GM21360 (cell line): ENCODE results near the gene ZDHHC14.

Experiments used
- ATAC-seq: cut with Tn5 transposase; IDR thresholded peaks from one replicate; pipeline ENCODE4 v1.9.1; 2021; ENCODE audit warnings: mild to moderate bottlenecking, moderate library complexity; ENCODE audit not compliant: unreplicated experiment

ZDHHC14 gene

GRCh38 chr6:157609556-157609955 is 228.6 kb downstream of the ZDHHC14 start:
- ATAC-seq = no peak

- no peak for ATAC-seq
Measured at GRCh38 chr6:157610451-157610999, 229.5 kb downstream of the ZDHHC14 start.

GRCh38 chr6:157611406-157611805 is 230.4 kb downstream of the ZDHHC14 start:
- no peak for ATAC-seq

GRCh38 chr6:157613011-157613522 is 232.1 kb downstream of the ZDHHC14 start:
- ATAC-seq = no peak

GRCh38 chr6:157614026-157614568 is 233.1 kb downstream of the ZDHHC14 start:
- no peak for ATAC-seq

- no peak for ATAC-seq
Measured at GRCh38 chr6:157615420-157615769, 234.4 kb downstream of the ZDHHC14 start.

- ATAC-seq = no peak
Measured at GRCh38 chr6:157615951-157616350, 235.0 kb downstream of the ZDHHC14 start.

GRCh38 chr6:157620944-157621343 is 240.0 kb downstream of the ZDHHC14 start:
- ATAC-seq = no peak

- ATAC-seq = no peak
Measured at GRCh38 chr6:157621406-157621805, 240.4 kb downstream of the ZDHHC14 start.

- no peak for ATAC-seq
Measured at GRCh38 chr6:157622427-157622826, 241.4 kb downstream of the ZDHHC14 start.

GRCh38 chr6:157625111-157625510 is 244.1 kb downstream of the ZDHHC14 start:
- no peak for ATAC-seq

- no peak for ATAC-seq
Measured at GRCh38 chr6:157625764-157626163, 244.8 kb downstream of the ZDHHC14 start.

- no peak for ATAC-seq
Measured at GRCh38 chr6:157627195-157627966, 246.4 kb downstream of the ZDHHC14 start.

- ATAC-seq = no peak
Measured at GRCh38 chr6:157628463-157628862, 247.5 kb downstream of the ZDHHC14 start.

- ATAC-seq = no peak
Measured at GRCh38 chr6:157629220-157629619, 248.2 kb downstream of the ZDHHC14 start.

- ATAC-seq = no peak
Measured at GRCh38 chr6:157630463-157631080, 249.6 kb downstream of the ZDHHC14 start.

GRCh38 chr6:157631412-157631811 is 250.4 kb downstream of the ZDHHC14 start:
- no peak for ATAC-seq

- ATAC-seq = no peak
Measured at GRCh38 chr6:157631838-157632614, 251.0 kb downstream of the ZDHHC14 start.

- no peak for ATAC-seq
Measured at GRCh38 chr6:157632821-157633220, 251.8 kb downstream of the ZDHHC14 start.

- no peak for ATAC-seq
Measured at GRCh38 chr6:157634546-157634945, 253.6 kb downstream of the ZDHHC14 start.
